GM19468 (cell line): ENCODE measurements around the gene GOLGA6L9.
"Not testable (repeated sequence)": the region's sequence is repeated elsewhere in the genome, so short reads cannot be mapped to it uniquely, and the experiment has no call there.

Source experiments
- ATAC-seq: cut with Tn5 transposase; IDR thresholded peaks from one replicate; pipeline ENCODE4 v1.9.1; 2021; ENCODE audit warnings: mild to moderate bottlenecking, moderate library complexity, moderate number of reproducible peaks; ENCODE audit not compliant: unreplicated experiment; ENCODE audit errors: extremely low read depth

The GOLGA6L9 gene, protein sequence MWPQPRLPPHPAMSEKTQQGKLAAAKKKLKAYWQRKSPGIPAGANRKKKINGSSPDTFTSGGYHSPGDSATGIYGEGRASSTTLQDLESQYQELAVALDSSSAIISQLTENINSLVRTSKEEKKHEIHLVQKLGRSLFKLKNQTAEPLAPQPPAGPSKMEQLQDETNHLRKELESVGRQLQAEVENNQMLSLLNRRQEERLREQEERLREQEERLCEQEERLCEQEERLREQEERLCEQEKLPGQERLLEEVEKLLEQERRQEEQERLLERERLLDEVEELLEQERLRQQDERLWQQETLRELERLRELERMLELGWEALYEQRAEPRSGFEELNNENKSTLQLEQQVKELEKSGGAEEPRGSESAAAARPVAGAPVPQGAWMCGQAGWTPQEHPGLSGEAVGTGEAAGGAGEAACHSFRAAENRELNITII

DNA sequence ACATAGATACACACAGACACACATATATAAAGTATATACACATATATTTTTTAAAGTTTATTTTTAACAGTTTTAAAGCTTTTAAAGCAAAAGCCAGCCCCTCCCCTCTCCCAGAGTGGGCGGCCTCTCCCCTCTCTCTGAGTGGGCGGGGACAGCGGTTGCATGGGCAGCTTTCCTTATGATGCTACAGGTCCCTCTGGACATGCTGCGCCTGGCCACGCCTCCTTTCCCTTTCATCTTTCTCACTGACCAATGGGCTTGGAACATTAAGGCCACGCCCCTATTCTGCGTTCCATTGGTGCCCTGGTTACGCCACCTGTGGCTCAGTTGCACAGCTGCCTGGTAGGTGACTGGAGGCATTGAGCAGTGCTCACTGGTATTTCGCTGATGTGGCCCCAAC, at the start of gene GOLGA6L9:
GOLGA6L9 (plus strand) TSS at position 124 of the 400 bp plus-strand sequence; CDS start at position 388, 264 bp downstream.
- not testable (repeated sequence) for ATAC-seq

DNA sequence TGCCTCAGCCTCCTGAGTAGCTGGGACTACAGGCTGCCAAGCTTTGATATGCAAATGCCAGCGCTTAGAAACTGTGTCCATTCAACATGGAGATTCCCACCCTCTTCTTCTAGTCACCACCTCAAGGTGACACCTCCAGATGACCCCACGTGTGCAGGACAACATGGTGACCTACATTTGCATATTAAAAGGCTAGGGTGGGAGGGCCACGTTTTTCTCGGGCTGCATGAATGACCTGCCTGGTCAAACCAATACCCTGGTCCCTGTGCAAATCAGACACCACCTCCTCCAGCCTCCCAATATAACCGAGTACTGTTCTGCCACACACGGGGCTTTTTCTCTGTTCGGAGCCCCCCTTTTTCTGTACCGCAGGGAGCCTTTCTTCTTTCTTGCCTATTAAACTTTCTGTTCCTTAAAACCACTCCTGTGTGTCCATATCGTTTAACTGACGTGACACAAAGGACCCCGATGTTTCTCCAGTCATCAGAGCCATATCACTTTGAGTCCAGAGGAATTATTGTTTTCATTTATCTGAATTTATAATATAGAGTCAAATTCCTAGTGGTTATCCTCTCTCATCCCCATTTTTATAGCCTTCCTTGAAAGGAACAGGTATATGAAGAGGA, 48.2 kb upstream of the GOLGA6L9 start:
- not testable (repeated sequence) for ATAC-seq

DNA sequence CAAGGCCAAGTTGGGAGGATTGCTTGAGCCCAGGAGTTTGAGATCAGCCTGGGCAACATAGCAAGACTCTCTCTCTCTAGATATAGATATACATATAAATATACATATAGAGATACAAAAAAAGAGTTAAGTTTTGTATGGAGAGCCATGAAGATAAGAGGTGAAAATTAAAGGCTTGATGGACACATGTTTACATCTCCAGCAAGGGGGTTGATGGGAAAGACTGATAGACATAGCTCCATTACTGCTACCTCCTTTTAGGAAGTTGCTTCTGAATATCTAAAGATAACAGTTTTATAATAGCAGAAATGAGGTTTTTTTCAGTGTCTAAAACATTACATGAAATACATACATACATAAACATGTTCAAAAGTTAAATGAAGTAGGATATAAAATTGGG, 42.4 kb upstream of the GOLGA6L9 start:
- not testable (repeated sequence) for ATAC-seq

DNA sequence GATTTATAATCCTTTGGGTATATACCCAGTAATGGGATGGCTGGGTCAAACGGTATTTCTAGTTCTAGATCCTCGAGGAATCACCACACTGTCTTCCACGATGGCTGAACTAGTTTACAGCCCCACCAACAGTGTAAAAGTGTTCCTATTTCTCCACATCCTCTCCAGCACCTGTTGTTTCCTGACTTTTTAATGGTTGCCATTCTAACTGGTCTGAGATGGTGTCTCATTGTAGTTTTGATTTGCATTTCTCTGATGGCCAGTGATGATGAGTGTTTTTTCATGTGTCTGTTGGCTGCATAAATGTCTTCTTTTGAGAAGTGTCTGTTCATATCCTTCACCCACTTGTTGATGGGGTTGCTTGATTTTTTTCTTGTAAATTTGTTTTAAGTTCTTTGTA, 39.5 kb upstream of the GOLGA6L9 start:
- ATAC-seq = not testable (repeated sequence)

DNA sequence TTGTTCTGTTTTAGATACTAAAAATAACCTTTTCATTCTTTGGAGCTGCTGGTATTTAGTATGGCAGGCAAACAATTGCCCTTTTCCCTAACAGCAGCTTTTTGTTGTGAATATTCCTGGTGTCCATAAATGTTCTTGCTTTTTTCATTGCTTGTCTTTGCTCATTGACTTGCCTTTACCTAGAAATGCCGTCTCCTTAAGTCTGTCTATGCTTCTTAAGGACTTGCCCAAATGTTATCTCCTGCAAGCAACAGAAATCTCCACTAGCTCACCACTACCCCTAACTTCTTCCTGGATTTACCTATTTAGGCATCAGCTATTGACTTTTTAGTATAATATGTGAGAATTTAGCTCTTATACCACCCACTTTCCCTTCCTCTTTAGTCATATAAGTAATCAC, 37.5 kb upstream of the GOLGA6L9 start:
- not testable (repeated sequence) for ATAC-seq

DNA sequence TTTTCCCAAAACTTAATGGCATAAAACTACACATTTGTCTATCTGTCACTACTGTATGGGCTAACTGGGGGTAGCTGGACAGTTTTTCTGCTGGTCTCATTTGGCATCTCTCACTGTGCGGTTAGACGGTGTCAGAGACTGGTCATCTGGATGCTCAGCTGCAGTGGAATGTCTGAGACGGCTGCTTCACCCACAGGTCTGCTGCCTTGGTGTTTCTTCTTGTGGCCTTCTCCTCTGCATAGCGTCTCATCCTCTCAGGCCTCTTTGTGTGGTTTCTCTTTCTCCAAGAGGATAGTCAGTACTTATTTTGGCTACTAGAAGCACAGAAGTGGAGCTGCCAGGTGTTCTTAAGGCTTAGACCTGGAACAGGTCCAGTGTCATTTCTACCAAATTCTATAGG, 35.9 kb upstream of the GOLGA6L9 start:
- ATAC-seq = no peak

DNA sequence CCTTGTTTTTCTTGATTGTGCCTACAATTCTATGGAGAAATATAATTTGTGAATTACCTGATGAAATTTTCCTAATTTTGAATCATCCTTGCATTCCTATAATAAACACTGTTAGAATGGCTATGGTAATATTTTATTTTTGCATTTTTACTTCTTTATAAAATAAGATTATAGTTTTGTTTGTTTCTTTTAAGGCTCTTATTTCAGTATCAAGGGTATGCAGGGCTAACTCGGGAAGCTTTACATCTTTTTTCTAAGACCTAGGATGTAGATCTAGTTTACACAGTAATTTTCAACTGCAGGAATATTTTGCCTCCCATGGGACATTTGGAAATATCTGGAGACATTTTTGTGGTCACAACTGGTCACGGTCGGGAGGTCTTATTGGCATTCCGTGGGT, 33.8 kb upstream of the GOLGA6L9 start:
- not testable (repeated sequence) for ATAC-seq

DNA sequence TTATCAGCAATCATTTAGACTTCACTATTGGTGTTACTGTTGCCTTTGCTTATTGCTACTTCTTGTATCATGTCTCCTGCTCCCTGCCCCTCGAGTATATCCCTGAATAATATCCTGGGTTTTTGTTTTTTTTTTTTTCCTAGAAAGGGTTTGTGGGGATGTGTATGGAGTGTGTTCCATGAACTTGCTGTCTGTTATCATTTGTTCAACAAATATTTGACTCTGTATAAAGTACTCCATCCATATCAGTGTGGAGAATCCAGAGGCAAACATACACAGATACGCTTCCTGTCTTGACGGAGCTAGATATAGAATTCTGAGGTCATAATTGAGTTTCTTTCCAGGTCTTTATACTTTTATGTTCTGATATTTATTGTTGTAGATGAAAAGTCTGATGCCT, 31.8 kb upstream of the GOLGA6L9 start:
- no peak for ATAC-seq

DNA sequence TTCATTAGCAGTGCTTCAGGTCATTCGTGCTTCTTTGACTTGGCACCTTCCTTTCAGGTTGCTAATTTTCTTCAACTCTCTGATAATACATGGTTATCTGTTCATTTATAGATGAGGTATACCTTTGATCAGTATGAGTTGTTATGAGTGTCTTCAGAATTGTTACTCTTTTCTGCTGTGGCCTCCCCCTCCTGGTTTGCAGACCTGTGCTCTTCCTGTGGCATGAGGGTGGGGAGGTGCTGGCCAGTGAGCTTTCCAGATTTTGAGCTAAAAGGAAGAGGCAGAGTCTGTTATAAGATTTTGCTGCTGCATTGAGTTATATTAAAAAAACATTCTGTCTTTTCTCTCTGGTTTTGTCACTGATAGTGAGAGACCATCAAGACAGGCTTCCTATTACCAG, 30.8 kb upstream of the GOLGA6L9 start:
- ATAC-seq = no peak

DNA sequence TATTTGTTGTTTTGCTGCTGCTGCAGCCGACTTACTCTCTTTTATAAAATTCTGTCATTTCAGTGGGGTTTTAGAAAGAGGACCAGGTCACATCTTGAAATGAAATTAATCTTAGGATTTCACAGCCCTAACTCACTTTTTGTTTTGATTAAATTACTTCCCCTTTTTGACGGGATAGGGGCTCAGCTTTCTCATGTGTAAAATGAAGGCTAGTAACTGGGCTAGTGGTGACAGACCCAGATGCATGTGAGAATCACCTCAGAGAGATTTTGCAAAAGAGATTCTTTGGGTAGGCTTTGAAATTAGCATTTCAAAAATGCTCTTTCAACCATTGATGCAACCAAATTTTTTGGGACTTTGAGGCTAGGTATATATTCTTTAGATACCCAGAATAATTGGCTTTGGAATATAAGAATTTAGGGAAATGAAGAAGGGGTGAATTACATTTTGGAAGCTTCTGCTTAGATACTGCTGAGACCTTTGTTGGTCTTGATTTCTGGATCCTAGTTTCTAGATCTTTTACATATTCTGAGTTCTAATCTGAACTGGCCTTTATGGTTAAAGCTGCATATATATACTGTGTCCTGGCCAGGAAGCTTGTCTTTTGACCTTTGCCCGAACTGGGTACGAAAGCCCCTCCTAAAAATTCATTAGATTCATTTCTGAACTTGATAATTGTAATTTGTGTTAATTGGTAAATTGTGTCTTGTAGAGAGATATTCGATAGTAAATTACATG, 30.1 kb upstream of the GOLGA6L9 start:
- not testable (repeated sequence) for ATAC-seq

DNA sequence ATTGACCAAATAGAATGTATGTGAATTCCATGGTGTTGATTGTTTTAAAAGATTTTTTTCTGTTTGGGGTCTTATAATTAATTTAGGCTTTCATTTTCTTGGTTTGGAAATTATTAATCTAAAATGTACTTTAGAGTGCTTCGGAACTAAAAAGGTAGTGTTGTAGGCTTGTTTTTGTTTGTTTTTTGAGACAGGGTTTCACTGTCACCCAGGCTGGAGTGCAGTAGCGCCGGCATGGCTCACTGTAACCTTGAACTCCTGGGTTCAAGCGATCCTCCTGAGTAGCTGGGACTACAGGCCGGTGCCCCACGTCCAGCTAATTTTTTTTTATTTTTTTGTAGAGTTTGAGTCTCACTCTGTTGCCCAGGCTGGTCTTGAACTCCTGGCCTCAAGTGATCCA, 27.7 kb upstream of the GOLGA6L9 start:
- not testable (repeated sequence) for ATAC-seq

DNA sequence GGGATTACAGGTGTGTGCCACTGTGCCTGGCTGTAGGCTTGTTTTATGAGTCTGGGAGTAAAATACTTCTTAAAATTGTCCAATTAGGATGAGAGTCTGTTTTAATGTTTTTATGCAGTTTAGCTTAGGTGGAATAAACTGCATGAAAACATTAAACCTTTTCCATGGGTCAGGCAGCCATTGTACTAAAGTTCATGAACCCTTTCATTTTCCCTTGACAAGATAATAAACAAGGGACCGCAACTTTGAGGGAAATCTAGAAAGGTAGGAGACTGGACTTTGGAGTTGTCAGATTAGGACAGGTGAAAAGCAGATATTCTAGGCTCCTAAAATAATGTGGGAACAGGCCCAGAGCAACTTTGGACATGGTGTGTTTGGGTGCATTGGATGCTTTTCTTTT, 27.3 kb upstream of the GOLGA6L9 start:
- ATAC-seq = not testable (repeated sequence)

DNA sequence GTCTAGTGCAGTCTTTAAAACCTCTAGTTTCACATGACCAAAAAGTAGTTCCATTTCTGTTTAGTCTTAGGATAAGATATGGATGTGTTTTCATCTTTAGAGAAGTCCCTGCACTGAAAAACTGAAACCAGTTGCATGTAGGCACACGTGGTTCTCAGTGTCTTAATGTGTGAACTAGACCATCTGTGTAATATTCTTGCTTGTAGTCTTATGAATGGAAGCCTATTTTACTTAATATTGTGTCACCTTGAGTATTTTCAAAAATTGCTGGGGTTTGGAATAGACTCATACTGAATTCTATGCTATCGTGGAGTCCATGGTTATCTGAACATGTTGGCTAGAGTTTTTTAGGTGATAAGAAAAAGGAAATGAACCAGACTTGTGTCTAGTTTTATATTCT, 23.4 kb upstream of the GOLGA6L9 start:
- ATAC-seq = not testable (repeated sequence)

DNA sequence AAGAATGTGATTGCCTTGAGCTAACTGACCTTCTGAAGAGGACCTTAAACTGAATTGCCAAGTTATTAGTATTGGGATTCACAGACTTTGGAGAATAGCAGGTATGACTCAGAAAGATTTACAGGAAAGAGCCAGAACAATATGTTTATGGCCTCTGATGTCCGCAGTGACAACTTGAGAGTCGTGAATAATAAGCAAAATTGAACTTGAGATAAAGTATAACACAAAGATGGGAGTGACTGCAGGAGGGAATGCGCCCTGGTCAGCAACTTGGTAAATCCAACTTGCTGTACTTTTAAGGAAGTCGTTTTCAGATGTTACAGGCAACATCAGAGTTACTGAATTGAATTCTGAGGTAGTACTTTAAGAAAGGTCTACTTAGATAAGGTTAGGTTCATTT, 19.3 kb upstream of the GOLGA6L9 start:
- not testable (repeated sequence) for ATAC-seq

DNA sequence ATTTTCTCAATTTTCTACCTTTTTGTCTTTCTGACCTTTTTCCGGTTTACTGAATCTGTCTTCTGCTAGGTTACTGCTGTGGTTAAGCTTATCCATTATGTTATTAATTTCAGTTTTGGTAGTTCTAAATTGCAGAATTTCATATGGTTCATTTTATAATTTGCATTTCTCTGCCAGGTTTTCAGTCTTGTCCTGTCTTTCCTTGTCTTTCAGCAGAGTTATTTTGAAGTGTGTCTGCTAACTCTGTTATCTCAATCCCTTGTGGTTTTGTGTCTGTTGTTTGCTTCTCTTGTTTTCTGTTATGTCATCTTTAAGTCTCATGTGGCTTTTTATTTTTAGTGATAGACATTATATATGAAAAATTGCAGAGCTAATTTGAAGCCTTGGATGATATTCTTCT, 18.0 kb upstream of the GOLGA6L9 start:
- ATAC-seq = not testable (repeated sequence)

DNA sequence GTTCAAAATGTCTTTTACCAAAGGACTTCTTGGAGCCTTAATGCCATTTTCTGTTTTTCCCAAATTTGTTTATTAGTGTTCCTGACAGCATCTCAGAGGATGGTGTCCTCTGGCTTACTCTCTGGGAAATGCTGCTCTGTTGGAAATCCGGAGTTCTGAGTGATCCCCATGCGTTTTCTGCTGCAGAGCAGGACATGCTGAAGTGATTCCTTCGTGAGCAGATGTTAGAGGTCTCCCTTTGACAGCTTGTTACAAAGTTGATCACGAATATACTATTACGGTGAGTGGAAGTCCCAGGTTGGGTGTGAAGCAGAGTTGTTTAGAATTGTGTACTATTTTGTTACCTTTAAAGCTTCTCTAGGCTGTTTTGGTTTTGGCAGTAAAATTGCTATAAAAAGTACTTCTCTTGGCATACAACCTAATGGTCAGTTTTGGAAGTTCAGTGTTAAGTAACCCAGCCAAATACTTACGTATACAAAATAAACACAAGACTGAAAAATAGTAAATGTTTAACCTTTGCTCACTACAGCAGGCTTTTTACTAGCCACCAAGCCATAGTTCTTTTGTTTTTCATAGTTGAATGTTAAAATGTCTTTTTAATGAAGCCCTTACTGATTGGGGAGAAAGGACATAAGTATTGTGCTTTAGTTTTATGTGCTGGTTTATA, 15.0 kb upstream of the GOLGA6L9 start:
- ATAC-seq = not testable (repeated sequence)

DNA sequence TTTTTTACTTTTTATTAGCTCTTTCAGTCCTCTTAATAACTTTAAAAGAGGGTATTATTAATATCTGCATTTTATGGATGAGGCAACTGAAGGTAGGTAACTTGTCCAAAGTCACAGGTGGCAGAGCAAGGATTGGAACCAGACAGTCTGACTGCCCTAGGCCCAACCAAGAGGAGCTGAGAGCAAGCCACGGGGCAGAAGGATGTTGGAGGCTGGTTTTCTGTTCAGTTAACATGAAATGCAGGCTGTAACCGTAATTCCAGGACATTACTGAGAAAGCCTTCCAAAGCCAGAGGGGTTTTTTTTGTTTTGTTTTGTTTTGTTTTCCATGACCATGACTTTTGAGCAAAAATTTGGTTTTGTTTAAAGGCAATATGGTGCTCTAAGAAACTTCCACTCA, 9.1 kb upstream of the GOLGA6L9 start:
- not testable (repeated sequence) for ATAC-seq

DNA sequence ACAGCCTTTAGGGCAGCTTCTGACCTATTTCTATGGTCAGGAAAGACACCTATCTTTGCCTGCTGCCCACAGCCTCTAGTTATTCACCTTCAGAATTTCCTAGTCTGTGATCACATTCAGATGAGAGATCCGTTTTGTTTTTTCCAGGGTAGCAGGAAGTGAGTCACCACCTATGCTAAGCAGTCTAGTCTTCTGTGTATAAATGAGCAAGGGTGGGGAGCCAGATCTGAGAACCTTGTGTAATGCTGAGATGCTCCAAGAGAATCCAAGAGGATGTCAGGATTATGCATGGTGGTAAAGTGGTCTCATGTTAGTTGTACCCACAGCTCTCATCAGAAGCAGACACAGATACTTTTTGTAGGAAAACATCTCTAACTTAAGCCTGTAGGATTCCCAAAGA, 8.7 kb upstream of the GOLGA6L9 start:
- not testable (repeated sequence) for ATAC-seq

DNA sequence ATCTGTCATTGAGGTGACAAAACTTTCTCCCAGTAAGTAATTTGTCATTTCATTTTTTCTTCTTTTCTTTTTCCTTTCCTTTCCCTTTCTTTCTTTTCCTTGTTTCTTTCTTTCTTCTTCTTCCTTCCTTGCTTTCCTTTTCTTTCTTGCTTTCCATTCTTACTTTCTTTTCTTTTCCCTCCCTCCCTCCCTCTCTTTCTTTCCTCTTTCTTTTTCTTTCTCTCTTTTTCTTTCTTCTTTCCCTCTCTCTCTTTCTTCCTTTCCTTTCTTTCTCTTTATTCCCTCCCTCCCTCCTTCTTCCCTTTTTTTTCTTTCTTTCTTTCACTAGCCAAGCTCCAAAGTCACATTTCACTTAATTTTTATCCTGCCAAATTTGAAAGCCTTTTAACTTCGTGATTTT, 2.5 kb upstream of the GOLGA6L9 start:
- ATAC-seq = not testable (repeated sequence)

DNA sequence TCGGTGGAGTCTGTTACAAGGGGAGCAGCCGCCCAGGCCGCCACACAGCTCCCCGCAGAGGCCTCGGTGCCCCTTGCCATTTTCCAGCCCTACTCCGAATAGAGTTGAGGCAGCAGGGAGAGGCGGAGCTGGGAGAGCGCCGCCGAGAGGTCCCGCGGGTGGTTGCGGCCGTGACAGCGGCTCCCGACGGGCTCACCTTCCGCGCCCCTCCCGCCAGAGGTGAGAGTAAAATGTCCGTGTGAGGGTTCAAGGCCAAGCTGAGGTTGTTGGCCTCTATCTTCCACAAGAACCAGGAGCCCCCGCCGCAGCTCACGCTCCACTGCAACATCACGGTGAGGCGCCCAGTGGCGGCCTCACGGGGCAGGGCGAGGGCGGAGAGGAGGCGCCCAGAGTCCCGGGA, 15.8 kb downstream of the GOLGA6L9 start:
- not testable (repeated sequence) for ATAC-seq
